Activated CD4-positive, alpha-beta T cell treated with anti-CD3 and anti-CD28 coated beads, Interleukin-2, amount 50 U/mL, for 24 hours (primary cell): Measurements from ENCODE around the gene PIK3IP1.
"Not testable (repeated sequence)": the region's sequence is repeated elsewhere in the genome, so short reads cannot be mapped to it uniquely, and the experiment has no call there.

Experiments used
- DNase-seq, 2 donors: peaks; one replicate each; pipeline ENCODE4 v3.0.0-alpha.2; 2020; ENCODE audit warnings: low read depth in 1 of 2, low spot score in 1 of 2

PIK3IP1 gene

GRCh38 chr22:31292236-31292989 lies at the start of gene PIK3IP1:
Gene PIK3IP1, minus strand, starts transcription at chr22:31292488. Its CDS starts 144 bp downstream, at chr22:31292344.
- DNase-seq = peak; percentile 63 to 78

- DNase-seq = no peak
These were observed 49.2 kb upstream of the PIK3IP1 start for GRCh38 chr22:31341386-31342088.

GRCh38 chr22:31340765-31341247 lies 48.5 kb upstream of the PIK3IP1 start:
- DNase-seq = no peak

- DNase-seq = no peak
These were observed 48.1 kb upstream of the PIK3IP1 start for GRCh38 chr22:31340360-31340759.

GRCh38 chr22:31339148-31339832 lies 47.0 kb upstream of the PIK3IP1 start:
- no peak for DNase-seq

GRCh38 chr22:31337178-31337577 lies 44.9 kb upstream of the PIK3IP1 start:
- no peak for DNase-seq

GRCh38 chr22:31334329-31334728 lies 42.0 kb upstream of the PIK3IP1 start:
- no peak for DNase-seq

GRCh38 chr22:31333641-31334040 lies 41.4 kb upstream of the PIK3IP1 start:
- no peak for DNase-seq

GRCh38 chr22:31332886-31333285 lies 40.6 kb upstream of the PIK3IP1 start:
- no peak for DNase-seq

- no peak for DNase-seq
These were observed 39.7 kb upstream of the PIK3IP1 start for GRCh38 chr22:31332010-31332409.

- DNase-seq = no peak
These were observed 37.3 kb upstream of the PIK3IP1 start for GRCh38 chr22:31329453-31330215.

- no peak for DNase-seq
These were observed 36.7 kb upstream of the PIK3IP1 start for GRCh38 chr22:31329029-31329428.

GRCh38 chr22:31328544-31328960 lies 36.3 kb upstream of the PIK3IP1 start:
- DNase-seq = no peak

GRCh38 chr22:31327806-31328543 lies 35.7 kb upstream of the PIK3IP1 start:
- DNase-seq = no peak

- DNase-seq = no peak
These were observed 34.6 kb upstream of the PIK3IP1 start for GRCh38 chr22:31326877-31327276.

GRCh38 chr22:31323578-31324550 lies 31.6 kb upstream of the PIK3IP1 start:
- DNase-seq = no peak

- no peak for DNase-seq
These were observed 29.1 kb upstream of the PIK3IP1 start for GRCh38 chr22:31321421-31321820.

GRCh38 chr22:31314220-31314619 lies 21.9 kb upstream of the PIK3IP1 start:
- DNase-seq = not testable (repeated sequence)
